Neural progenitor cell (in vitro differentiated cells): ENCODE results near the gene ROBO2. TPM values are rescaled to one million over a fixed set of nuclear protein-coding genes. Genes with fewer than 3 reads are reported as not detected.

ENCODE experiments used
- DNase-seq: peaks from one replicate; pipeline ENCODE4 v3.0.0-alpha.2; 2016; ENCODE audit warnings: low spot score
- H2AFZ ChIP-seq: fragments of 200-600 bp; sonication (generic); replicated peaks from 2 replicates; pipeline ENCODE4 v1.6.1; 2016; ENCODE audit warnings: antibody characterized with exemption
- H3F3A ChIP-seq: fragments of 200-600 bp; sonication (generic); 2 replicates; pipeline ENCODE4 v1.6.1; 2016; ENCODE audit warnings: antibody characterized with exemption, low read depth
- H3K27ac ChIP-seq: fragments of 200-600 bp; sonication (generic); 2 replicates; pipeline ENCODE4 v1.5.1; 2016; ENCODE audit warnings: mild to moderate bottlenecking
- H3K27me3 ChIP-seq: fragments of 200-600 bp; sonication (generic); 2 replicates; pipeline ENCODE4 v1.6.1; 2016; ENCODE audit warnings: mild to moderate bottlenecking, moderate library complexity
- H3K36me3 ChIP-seq: fragments of 200-600 bp; sonication (generic); 2 replicates; pipeline ENCODE4 v1.5.1; 2016
- H3K4me1 ChIP-seq: fragments of 200-600 bp; sonication (generic); 2 replicates; pipeline ENCODE4 v1.6.1; 2016; ENCODE audit warnings: mixed run types
- H3K4me2 ChIP-seq: fragments of 200-600 bp; sonication (generic); 2 replicates; pipeline ENCODE4 v1.6.1; 2016
- H3K4me3 ChIP-seq: fragments of 200-600 bp; sonication (generic); 2 replicates; pipeline ENCODE4 v1.5.1; 2016
- H3K79me2 ChIP-seq: fragments of 200-600 bp; sonication (generic); 2 replicates; pipeline ENCODE4 v1.6.1; 2016; ENCODE audit warnings: low read depth
- H3K9ac ChIP-seq: fragments of 200-600 bp; sonication (generic); 2 replicates; pipeline ENCODE4 v1.6.1; 2016
- H3K9me3 ChIP-seq: fragments of 200-600 bp; sonication (generic); 2 replicates; pipeline ENCODE4 v1.5.1; 2016; ENCODE audit warnings: low read depth
- H4K20me1 ChIP-seq: fragments of 200-600 bp; sonication (generic); 2 replicates; pipeline ENCODE4 v1.6.1; 2016; ENCODE audit warnings: low read depth
- H3K27ac Mint-ChIP-seq: 3 replicates; pipeline ENCODE4 v1.8.0; 2021; ENCODE audit warnings: mixed read lengths
- H3K27me3 Mint-ChIP-seq: 2 replicates; pipeline ENCODE4 v1.8.0; 2022; ENCODE audit warnings: low read depth, mild to moderate bottlenecking, inconsistent platforms, moderate library complexity, mixed read lengths; ENCODE audit not compliant: insufficient read depth
- H3K36me3 Mint-ChIP-seq: 3 replicates; pipeline ENCODE4 v1.8.0; 2021; ENCODE audit warnings: mixed read lengths
- H3K4me1 Mint-ChIP-seq: 3 replicates; pipeline ENCODE4 v1.8.0; 2021; ENCODE audit warnings: mixed read lengths
- H3K4me3 Mint-ChIP-seq: 3 replicates; pipeline ENCODE4 v1.8.0; 2021; ENCODE audit warnings: mild to moderate bottlenecking, moderate library complexity, mixed read lengths
- H3K9me3 Mint-ChIP-seq: 3 replicates; pipeline ENCODE4 v1.8.0; 2020; ENCODE audit warnings: mixed read lengths
- CTCF ChIP-seq: fragments of 200-600 bp; sonication (generic); IDR thresholded peaks from 2 replicates; pipeline ENCODE4 v1.5.1; 2017; ENCODE audit warnings: antibody characterized with exemption, mild to moderate bottlenecking
- EZH2 ChIP-seq: fragments of 200-600 bp; sonication (generic); IDR thresholded peaks from 2 replicates; pipeline ENCODE4 v1.6.1; 2017; ENCODE audit warnings: antibody characterized with exemption, mild to moderate bottlenecking, moderate library complexity
- EZH2phosphoT487 ChIP-seq: fragments of 200-600 bp; sonication (generic); IDR thresholded peaks from 2 replicates; pipeline ENCODE4 v1.6.1; 2017; ENCODE audit warnings: antibody characterized with exemption
- total RNA-seq: library from RNA; depleted of rRNA; stranded (reverse); fragments of >200 nt; gene quantifications from 2 replicates; pipeline ENCODE4 v1.2.3, GENCODE V29; 2015; ENCODE audit warnings: low replicate concordance

The ROBO2 gene
- total RNA-seq, 1 donor from 2014 or later = 15.0 TPM

DNA sequence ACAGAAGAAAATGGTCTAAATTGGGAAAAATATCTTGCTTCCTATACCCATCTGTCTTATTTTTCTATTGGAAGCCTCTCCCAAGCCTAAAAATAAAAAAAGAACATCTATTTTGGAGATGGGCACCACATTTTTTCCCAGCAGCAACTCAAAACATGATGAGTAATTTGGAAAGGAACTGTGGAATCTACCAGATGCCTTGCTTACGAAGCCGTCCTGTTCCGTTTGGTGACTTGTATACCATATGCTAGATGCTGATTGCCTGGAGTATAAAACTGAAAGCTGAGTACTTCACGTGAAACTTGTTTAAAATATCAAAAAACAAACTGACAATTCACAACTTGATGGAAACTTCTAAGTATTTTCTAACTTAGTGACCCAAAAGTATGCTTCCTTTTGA lies 491.0 kb downstream of the ROBO2 start:
- Histone ChIP-seq H2AFZ (no peak overlapping the region), H3K27me3 (no peaks in the 10 kb centered on the region), H3K9me3 (no peaks in the 10 kb centered on the region), H3K79me2 (no peaks in the 10 kb centered on the region), H3K4me3 (no peak overlapping the region), H3K4me2 (no peak overlapping the region), H4K20me1 (no peaks in the 10 kb centered on the region), H3K27ac (no peak overlapping the region), H3K4me1 (peaks cover 10% of the 10 kb centered on the region), H3K36me3 (no peaks in the 10 kb centered on the region), H3F3A (no peaks in the 10 kb centered on the region), H3K9ac (no peak overlapping the region)
- H3K4me3 Mint-ChIP-seq = no peak overlapping the region
- H3K9me3 Mint-ChIP-seq = peaks cover 3% of the 10 kb centered on the region
- peaks cover 7% of the 10 kb centered on the region for H3K36me3 Mint-ChIP-seq
- peaks cover 12% of the 10 kb centered on the region for H3K4me1 Mint-ChIP-seq
- no peaks in the 10 kb centered on the region for H3K27me3 Mint-ChIP-seq
- H3K27ac Mint-ChIP-seq = no peak overlapping the region
- no peak for DNase-seq
- no peak for TF ChIP-seq EZH2
- no peak for TF ChIP-seq CTCF
- no peak for TF ChIP-seq EZH2phosphoT487

DNA sequence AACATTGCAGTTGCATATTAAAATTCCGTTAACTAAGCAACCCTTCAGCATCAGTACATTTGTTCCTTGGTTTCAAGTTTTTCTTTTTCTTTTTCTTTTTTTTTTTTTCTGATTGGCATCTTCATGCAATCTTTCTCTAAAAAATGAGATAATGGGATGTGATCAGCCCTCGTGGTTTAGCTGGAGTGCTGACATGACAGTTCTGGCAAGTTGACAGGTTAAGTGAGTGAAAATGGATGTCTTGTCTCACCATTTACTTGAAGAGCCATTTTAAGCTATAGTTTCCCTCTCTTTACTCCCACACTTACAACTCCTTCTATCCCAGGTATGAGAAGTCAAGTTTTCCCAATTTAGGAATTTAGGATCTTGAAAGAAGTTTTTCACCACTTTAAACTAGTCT lies 495.2 kb downstream of the ROBO2 start:
- Mint-ChIP-seq H3K9me3 (peaks cover 5% of the 10 kb centered on the region), H3K27ac (no peak overlapping the region), H3K4me3 (no peak overlapping the region), H3K27me3 (no peaks in the 10 kb centered on the region), H3K36me3 (peaks cover 10% of the 10 kb centered on the region), H3K4me1 (no peaks in the 10 kb centered on the region)
- H3F3A ChIP-seq = no peaks in the 10 kb centered on the region
- H3K4me3 ChIP-seq = no peak overlapping the region
- H3K4me2 ChIP-seq = no peak overlapping the region
- no peak overlapping the region for H2AFZ ChIP-seq
- H4K20me1 ChIP-seq = no peaks in the 10 kb centered on the region
- no peaks in the 10 kb centered on the region for H3K79me2 ChIP-seq
- TF ChIP-seq EZH2 = no peak
- TF ChIP-seq EZH2phosphoT487 = no peak
- no peak for TF ChIP-seq CTCF
- no peak for DNase-seq
- peaks cover 7% of the 10 kb centered on the region for H3K4me1 ChIP-seq
- H3K36me3 ChIP-seq = no peaks in the 10 kb centered on the region
- no peak overlapping the region for H3K27ac ChIP-seq
- H3K9ac ChIP-seq = no peak overlapping the region
- H3K9me3 ChIP-seq = no peaks in the 10 kb centered on the region
- no peaks in the 10 kb centered on the region for H3K27me3 ChIP-seq

DNA sequence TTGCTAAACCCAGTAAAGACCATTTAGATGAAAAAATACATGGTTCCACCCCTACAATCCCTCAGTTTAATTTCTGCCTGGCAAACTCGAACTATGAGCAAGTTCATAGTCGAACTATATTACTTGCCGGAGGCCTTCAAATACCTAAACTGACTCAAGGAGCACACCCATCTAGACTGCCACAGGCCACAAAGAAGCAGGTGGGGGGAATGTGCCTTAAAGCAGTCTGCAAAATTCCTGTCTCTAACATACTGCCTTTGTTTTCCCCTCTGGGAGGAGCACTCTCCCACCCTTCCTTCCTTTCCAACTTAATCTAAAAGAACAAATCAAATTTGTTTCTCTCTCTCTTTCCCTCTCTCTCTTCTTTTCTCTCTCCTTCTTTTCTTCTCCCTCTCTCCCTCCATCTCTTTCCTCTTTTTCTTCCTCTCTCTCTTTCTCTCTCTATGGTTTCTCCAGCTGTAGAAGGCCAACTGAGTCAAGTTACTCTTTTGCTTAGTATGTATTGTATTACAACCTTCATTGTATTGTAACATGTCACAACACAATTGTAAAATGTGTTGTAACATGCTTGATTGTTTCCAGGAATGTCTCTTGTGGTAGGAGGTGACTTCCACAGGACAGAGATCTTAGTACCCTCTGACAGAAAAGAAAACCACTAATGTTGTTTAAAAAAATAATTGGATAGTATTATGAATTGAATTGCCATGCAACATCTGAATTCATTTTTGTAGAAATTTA lies 496.3 kb downstream of the ROBO2 start:
- no peaks in the 10 kb centered on the region for H3K27me3 Mint-ChIP-seq
- peaks cover 5% of the 10 kb centered on the region for H3K9me3 Mint-ChIP-seq
- Histone ChIP-seq H3K4me3 (no peak overlapping the region), H3K27me3 (no peaks in the 10 kb centered on the region), H3K79me2 (no peaks in the 10 kb centered on the region), H3K4me2 (peak overlapping the region; percentile 5), H3K9me3 (no peaks in the 10 kb centered on the region), H3F3A (no peaks in the 10 kb centered on the region), H3K36me3 (no peaks in the 10 kb centered on the region), H4K20me1 (no peaks in the 10 kb centered on the region), H3K27ac (peak overlapping the region; percentile 44), H3K4me1 (peaks cover 7% of the 10 kb centered on the region), H2AFZ (peak overlapping the region; percentile 61), H3K9ac (no peak overlapping the region)
- peaks cover 10% of the 10 kb centered on the region for H3K36me3 Mint-ChIP-seq
- H3K27ac Mint-ChIP-seq = no peak overlapping the region
- no peak for TF ChIP-seq EZH2phosphoT487
- TF ChIP-seq CTCF = peak; percentile 12
- no peak for TF ChIP-seq EZH2
- H3K4me1 Mint-ChIP-seq = peaks cover 6% of the 10 kb centered on the region
- peak; percentile 38 for DNase-seq
- no peak overlapping the region for H3K4me3 Mint-ChIP-seq
